ENCODE data around the gene BLOC1S6.

BLOC1S6 gene

GRCh38 chr15:45587863-45588170 lies 638 bp downstream of the BLOC1S6 start:
- Histone ChIP-seq H3K9me3 (ENCODE audit: control insufficient read depth in 2 of 2, low read length in 2 of 2) (no peaks in the 10 kb centered on the region), H3K36me3 (ENCODE audit: control insufficient read depth in 2 of 2, insufficient read depth in 2 of 2, low read length in 2 of 2) (peaks cover 4 to 7% of the 10 kb centered on the region in 2 donors), H3K4me1 (ENCODE audit: control insufficient read depth in 2 of 2, insufficient read depth in 2 of 2, low read length in 2 of 2) (peaks cover 15 to 24% of the 10 kb centered on the region in 2 donors), H3K9ac (ENCODE audit: low read depth in 1 of 2, low read length in 2 of 2) (peak overlapping the region; percentile 98 to 99), H3K27me3 (ENCODE audit: control insufficient read depth in 2 of 2, insufficient read depth in 2 of 2, low read length in 2 of 2) (no peaks in the 10 kb centered on the region), H3K27ac (ENCODE audit: low read depth in 2 of 2, low read length in 2 of 2) (peak overlapping the region; percentile 99 to 100), H3K4me3 (ENCODE audit: low read length in 2 of 2) (peak overlapping the region; percentile 95 to 98)

GRCh38 chr15:45588219-45588875 lies 1.2 kb downstream of the BLOC1S6 start:
- peak overlapping the region; percentile 95 to 98 for H3K4me3 ChIP-seq (ENCODE audit: low read length in 2 of 2)
- H3K9ac ChIP-seq (ENCODE audit: low read depth in 1 of 2, low read length in 2 of 2): peak overlapping the region; percentile 98 to 99
- peak overlapping the region; percentile 99 to 100 for H3K27ac ChIP-seq (ENCODE audit: low read depth in 2 of 2, low read length in 2 of 2)
- peaks cover 15 to 24% of the 10 kb centered on the region in 2 donors for H3K4me1 ChIP-seq (ENCODE audit: control insufficient read depth in 2 of 2, insufficient read depth in 2 of 2, low read length in 2 of 2)
- no peaks in the 10 kb centered on the region for H3K27me3 ChIP-seq (ENCODE audit: control insufficient read depth in 2 of 2, insufficient read depth in 2 of 2, low read length in 2 of 2)
- peaks cover 4 to 8% of the 10 kb centered on the region in 2 donors for H3K36me3 ChIP-seq (ENCODE audit: control insufficient read depth in 2 of 2, insufficient read depth in 2 of 2, low read length in 2 of 2)
- no peaks in the 10 kb centered on the region for H3K9me3 ChIP-seq (ENCODE audit: control insufficient read depth in 2 of 2, low read length in 2 of 2)

- no peak overlapping the region for H3K9ac ChIP-seq (ENCODE audit: low read depth in 1 of 2, low read length in 2 of 2)
- H3K27ac ChIP-seq (ENCODE audit: low read depth in 2 of 2, low read length in 2 of 2): no peak overlapping the region
- peak overlapping the region in 1 of 2 donors; percentile 95 for H3K4me3 ChIP-seq (ENCODE audit: low read length in 2 of 2)
- peaks cover 15 to 24% of the 10 kb centered on the region in 2 donors for H3K4me1 ChIP-seq (ENCODE audit: control insufficient read depth in 2 of 2, insufficient read depth in 2 of 2, low read length in 2 of 2)
- peaks cover 4 to 8% of the 10 kb centered on the region in 2 donors for H3K36me3 ChIP-seq (ENCODE audit: control insufficient read depth in 2 of 2, insufficient read depth in 2 of 2, low read length in 2 of 2)
- no peaks in the 10 kb centered on the region for H3K9me3 ChIP-seq (ENCODE audit: control insufficient read depth in 2 of 2, low read length in 2 of 2)
- no peaks in the 10 kb centered on the region for H3K27me3 ChIP-seq (ENCODE audit: control insufficient read depth in 2 of 2, insufficient read depth in 2 of 2, low read length in 2 of 2)
These were observed 2.1 kb downstream of the BLOC1S6 start for GRCh38 chr15:45589256-45589655.

GRCh38 chr15:45594319-45594718 lies 7.1 kb downstream of the BLOC1S6 start:
- Histone ChIP-seq H3K4me1 (ENCODE audit: control insufficient read depth in 2 of 2, insufficient read depth in 2 of 2, low read length in 2 of 2) (peaks cover 0 to 2% of the 10 kb centered on the region in 2 donors), H3K36me3 (ENCODE audit: control insufficient read depth in 2 of 2, insufficient read depth in 2 of 2, low read length in 2 of 2) (peaks cover 4 to 8% of the 10 kb centered on the region in 2 donors), H3K27ac (ENCODE audit: low read depth in 2 of 2, low read length in 2 of 2) (no peak overlapping the region), H3K9ac (ENCODE audit: low read depth in 1 of 2, low read length in 2 of 2) (no peak overlapping the region), H3K9me3 (ENCODE audit: control insufficient read depth in 2 of 2, low read length in 2 of 2) (no peaks in the 10 kb centered on the region), H3K4me3 (ENCODE audit: low read length in 2 of 2) (no peak overlapping the region), H3K27me3 (ENCODE audit: control insufficient read depth in 2 of 2, insufficient read depth in 2 of 2, low read length in 2 of 2) (no peaks in the 10 kb centered on the region)

GRCh38 chr15:45594835-45595530 lies 7.8 kb downstream of the BLOC1S6 start:
- Histone ChIP-seq H3K9ac (ENCODE audit: low read depth in 1 of 2, low read length in 2 of 2) (no peak overlapping the region), H3K4me1 (ENCODE audit: control insufficient read depth in 2 of 2, insufficient read depth in 2 of 2, low read length in 2 of 2) (no peaks in the 10 kb centered on the region), H3K27me3 (ENCODE audit: control insufficient read depth in 2 of 2, insufficient read depth in 2 of 2, low read length in 2 of 2) (no peaks in the 10 kb centered on the region), H3K9me3 (ENCODE audit: control insufficient read depth in 2 of 2, low read length in 2 of 2) (no peaks in the 10 kb centered on the region), H3K27ac (ENCODE audit: low read depth in 2 of 2, low read length in 2 of 2) (no peak overlapping the region), H3K36me3 (ENCODE audit: control insufficient read depth in 2 of 2, insufficient read depth in 2 of 2, low read length in 2 of 2) (peaks cover 4 to 8% of the 10 kb centered on the region in 2 donors), H3K4me3 (ENCODE audit: low read length in 2 of 2) (no peak overlapping the region)

- Histone ChIP-seq H3K9ac (ENCODE audit: low read depth in 1 of 2, low read length in 2 of 2) (no peak overlapping the region), H3K36me3 (ENCODE audit: control insufficient read depth in 2 of 2, insufficient read depth in 2 of 2, low read length in 2 of 2) (peaks cover 11 to 17% of the 10 kb centered on the region in 2 donors), H3K4me1 (ENCODE audit: control insufficient read depth in 2 of 2, insufficient read depth in 2 of 2, low read length in 2 of 2) (no peaks in the 10 kb centered on the region), H3K27me3 (ENCODE audit: control insufficient read depth in 2 of 2, insufficient read depth in 2 of 2, low read length in 2 of 2) (no peaks in the 10 kb centered on the region), H3K4me3 (ENCODE audit: low read length in 2 of 2) (no peak overlapping the region), H3K9me3 (ENCODE audit: control insufficient read depth in 2 of 2, low read length in 2 of 2) (no peaks in the 10 kb centered on the region), H3K27ac (ENCODE audit: low read depth in 2 of 2, low read length in 2 of 2) (no peak overlapping the region)
These were observed 16.7 kb downstream of the BLOC1S6 start for GRCh38 chr15:45603881-45604280.

GRCh38 chr15:45604326-45604725 lies 17.1 kb downstream of the BLOC1S6 start:
- Histone ChIP-seq H3K4me1 (ENCODE audit: control insufficient read depth in 2 of 2, insufficient read depth in 2 of 2, low read length in 2 of 2) (no peaks in the 10 kb centered on the region), H3K27ac (ENCODE audit: low read depth in 2 of 2, low read length in 2 of 2) (no peak overlapping the region), H3K9ac (ENCODE audit: low read depth in 1 of 2, low read length in 2 of 2) (no peak overlapping the region), H3K27me3 (ENCODE audit: control insufficient read depth in 2 of 2, insufficient read depth in 2 of 2, low read length in 2 of 2) (no peaks in the 10 kb centered on the region), H3K36me3 (ENCODE audit: control insufficient read depth in 2 of 2, insufficient read depth in 2 of 2, low read length in 2 of 2) (peaks cover 11 to 19% of the 10 kb centered on the region in 2 donors), H3K4me3 (ENCODE audit: low read length in 2 of 2) (no peak overlapping the region), H3K9me3 (ENCODE audit: control insufficient read depth in 2 of 2, low read length in 2 of 2) (no peaks in the 10 kb centered on the region)

- Histone ChIP-seq H3K36me3 (ENCODE audit: control insufficient read depth in 2 of 2, insufficient read depth in 2 of 2, low read length in 2 of 2) (peaks cover 11 to 19% of the 10 kb centered on the region in 2 donors), H3K9me3 (ENCODE audit: control insufficient read depth in 2 of 2, low read length in 2 of 2) (no peaks in the 10 kb centered on the region), H3K27ac (ENCODE audit: low read depth in 2 of 2, low read length in 2 of 2) (no peak overlapping the region), H3K4me1 (ENCODE audit: control insufficient read depth in 2 of 2, insufficient read depth in 2 of 2, low read length in 2 of 2) (no peaks in the 10 kb centered on the region), H3K27me3 (ENCODE audit: control insufficient read depth in 2 of 2, insufficient read depth in 2 of 2, low read length in 2 of 2) (no peaks in the 10 kb centered on the region), H3K9ac (ENCODE audit: low read depth in 1 of 2, low read length in 2 of 2) (no peak overlapping the region), H3K4me3 (ENCODE audit: low read length in 2 of 2) (no peak overlapping the region)
These were observed 19.2 kb downstream of the BLOC1S6 start for GRCh38 chr15:45606413-45606812.

- Histone ChIP-seq H3K27ac (ENCODE audit: low read depth in 2 of 2, low read length in 2 of 2) (no peak overlapping the region), H3K36me3 (ENCODE audit: control insufficient read depth in 2 of 2, insufficient read depth in 2 of 2, low read length in 2 of 2) (peaks cover 11 to 19% of the 10 kb centered on the region in 2 donors), H3K9ac (ENCODE audit: low read depth in 1 of 2, low read length in 2 of 2) (no peak overlapping the region), H3K27me3 (ENCODE audit: control insufficient read depth in 2 of 2, insufficient read depth in 2 of 2, low read length in 2 of 2) (no peaks in the 10 kb centered on the region), H3K9me3 (ENCODE audit: control insufficient read depth in 2 of 2, low read length in 2 of 2) (no peaks in the 10 kb centered on the region), H3K4me1 (ENCODE audit: control insufficient read depth in 2 of 2, insufficient read depth in 2 of 2, low read length in 2 of 2) (no peaks in the 10 kb centered on the region), H3K4me3 (ENCODE audit: low read length in 2 of 2) (no peak overlapping the region)
These were observed 19.7 kb downstream of the BLOC1S6 start for GRCh38 chr15:45606841-45607240.

GRCh38 chr15:45611305-45611704 lies 24.1 kb downstream of the BLOC1S6 start:
- no peaks in the 10 kb centered on the region for H3K9me3 ChIP-seq (ENCODE audit: control insufficient read depth in 2 of 2, low read length in 2 of 2)
- H3K27me3 ChIP-seq (ENCODE audit: control insufficient read depth in 2 of 2, insufficient read depth in 2 of 2, low read length in 2 of 2): no peaks in the 10 kb centered on the region
- H3K27ac ChIP-seq (ENCODE audit: low read depth in 2 of 2, low read length in 2 of 2): no peak overlapping the region
- peaks cover 6 to 14% of the 10 kb centered on the region in 2 donors for H3K36me3 ChIP-seq (ENCODE audit: control insufficient read depth in 2 of 2, insufficient read depth in 2 of 2, low read length in 2 of 2)
- H3K9ac ChIP-seq (ENCODE audit: low read depth in 1 of 2, low read length in 2 of 2): no peak overlapping the region
- H3K4me1 ChIP-seq (ENCODE audit: control insufficient read depth in 2 of 2, insufficient read depth in 2 of 2, low read length in 2 of 2): no peaks in the 10 kb centered on the region
- no peak overlapping the region for H3K4me3 ChIP-seq (ENCODE audit: low read length in 2 of 2)

Data from mucosa of rectum (tissue), 2 donors.